ENCODE measurements around the gene HDDC3. TPM values are rescaled to one million over a fixed set of nuclear protein-coding genes. Genes with fewer than 3 reads are reported as not detected.
"Not testable (repeated sequence)": the region's sequence is repeated elsewhere in the genome, so short reads cannot be mapped to it uniquely, and the experiment has no call there.

Gene HDDC3
- total RNA-seq, 1 experiment from 2014 or later = 18.5 TPM

- Histone ChIP-seq H3K9me3 (ENCODE audit: low read length) (no peaks in the 10 kb centered on the region), H3K36me3 (ENCODE audit: low read depth, low read length) (no peaks in the 10 kb centered on the region), H3K4me3 (ENCODE audit: low read length) (no peak overlapping the region), H3K9ac (ENCODE audit: low read length) (no peak overlapping the region), H3K4me1 (ENCODE audit: insufficient read depth, low read length) (peaks cover 3% of the 10 kb centered on the region; the same call in 1 of the 2 replicates), H2AFZ (ENCODE audit: low read length) (no peak overlapping the region), H3K79me2 (ENCODE audit: low read length) (no peaks in the 10 kb centered on the region), H4K20me1 (ENCODE audit: low read length) (no peaks in the 10 kb centered on the region), H3K27ac (ENCODE audit: low read length) (no peak overlapping the region), H3F3A (ENCODE audit: low read length, unreplicated experiment) (no peaks in the 10 kb centered on the region), H3K9me2 (replicated peaks; ENCODE audit: low read length) (no peaks in the 10 kb centered on the region), H3K4me2 (ENCODE audit: low read length) (no peak overlapping the region), H3K27me3 (ENCODE audit: low read length) (no peaks in the 10 kb centered on the region)
- BruUV-seq (replicated peaks) = no TSS peak
- TF ChIP-seq CTCF (conservative IDR thresholded peaks at IDR 0.05; ENCODE audit: low read depth, low read length) (no peak), EZH2phosphoT487 (IDR thresholded peaks at IDR 0.05; ENCODE audit: borderline replicate concordance, low read length) (no peak), EZH2 (IDR thresholded peaks at IDR 0.05; ENCODE audit: low read length, unreplicated experiment) (no peak)
- POLR2A ChIA-PET (ENCODE audit: unreplicated experiment) = no interaction called here
- intact Hi-C loops (cut with micrococcal nuclease) = no loop called here
- no peak for DNase-seq
- CTCF ChIA-PET = no interaction called here
- ATAC-seq = no peak
Observed at GRCh38 chr15:90924375-90924774, 8.0 kb downstream of the HDDC3 start.

GRCh38 chr15:90922712-90923322, 9.5 kb downstream of the HDDC3 start:
- CTCF ChIA-PET; H3F3A ChIP-seq (ENCODE audit: low read length, unreplicated experiment); H3K79me2 ChIP-seq (ENCODE audit: low read length); H3K9me2 ChIP-seq (replicated peaks; ENCODE audit: low read length); intact Hi-C loops (cut with micrococcal nuclease); H2AFZ ChIP-seq (ENCODE audit: low read length); H3K36me3 ChIP-seq (ENCODE audit: low read depth, low read length); ATAC-seq; H3K27me3 ChIP-seq (ENCODE audit: low read length); DNase-seq; H3K9ac ChIP-seq (ENCODE audit: low read length); H3K4me3 ChIP-seq (ENCODE audit: low read length); H3K9me3 ChIP-seq (ENCODE audit: low read length); H3K4me2 ChIP-seq (ENCODE audit: low read length); H3K27ac ChIP-seq (ENCODE audit: low read length); H4K20me1 ChIP-seq (ENCODE audit: low read length); POLR2A ChIA-PET (ENCODE audit: unreplicated experiment); BruUV-seq (replicated peaks); H3K4me1 ChIP-seq (ENCODE audit: insufficient read depth, low read length): not testable (repeated sequence)

GRCh38 chr15:90921887-90922286, 10.5 kb downstream of the HDDC3 start:
- no peak for ATAC-seq
- Histone ChIP-seq H3K27me3 (ENCODE audit: low read length) (no peaks in the 10 kb centered on the region), H3K36me3 (ENCODE audit: low read depth, low read length) (no peaks in the 10 kb centered on the region), H2AFZ (ENCODE audit: low read length) (no peak overlapping the region), H3K4me1 (ENCODE audit: insufficient read depth, low read length) (no peaks in the 10 kb centered on the region), H3K4me2 (ENCODE audit: low read length) (no peak overlapping the region), H3F3A (ENCODE audit: low read length, unreplicated experiment) (no peaks in the 10 kb centered on the region), H3K79me2 (ENCODE audit: low read length) (no peaks in the 10 kb centered on the region), H3K9ac (ENCODE audit: low read length) (no peak overlapping the region), H3K9me2 (replicated peaks; ENCODE audit: low read length) (no peaks in the 10 kb centered on the region), H4K20me1 (ENCODE audit: low read length) (no peaks in the 10 kb centered on the region), H3K4me3 (ENCODE audit: low read length) (no peak overlapping the region), H3K27ac (ENCODE audit: low read length) (no peak overlapping the region), H3K9me3 (ENCODE audit: low read length) (no peaks in the 10 kb centered on the region)
- CTCF ChIA-PET = no interaction called here
- no TSS peak for BruUV-seq (replicated peaks)
- POLR2A ChIA-PET (ENCODE audit: unreplicated experiment) = no interaction called here
- intact Hi-C loops (cut with micrococcal nuclease) = no loop called here
- no peak for DNase-seq
- TF ChIP-seq EZH2phosphoT487 (IDR thresholded peaks at IDR 0.05; ENCODE audit: borderline replicate concordance, low read length) = no peak
- TF ChIP-seq EZH2 (IDR thresholded peaks at IDR 0.05; ENCODE audit: low read length, unreplicated experiment) = no peak
- TF ChIP-seq CTCF (conservative IDR thresholded peaks at IDR 0.05; ENCODE audit: low read depth, low read length) = no peak
